Bronchial epithelial cell (primary cell): ENCODE results near the gene NECTIN4. TPM values are rescaled to one million over a fixed set of nuclear protein-coding genes. Genes with fewer than 3 reads are reported as not detected.

Experiments
- DNase-seq: peaks from one replicate; pipeline ENCODE4 v3.0.0-alpha.2; 2010; ENCODE audit warnings: low read depth
- FAIRE-seq: peaks from 2 replicates; lab custom pipeline; 2011; peaks lifted over from hg19 to GRCh38; lab: Jason Lieb, UNC
- H3K27me3 ChIP-seq: 2 replicates; pipeline ENCODE4 v1.5.1; 2011; ENCODE audit warnings: low read length; ENCODE audit not compliant: control insufficient read depth, insufficient read depth
- H3K36me3 ChIP-seq: 2 replicates; pipeline ENCODE4 v1.5.1; 2011; ENCODE audit warnings: low read length; ENCODE audit not compliant: control insufficient read depth, insufficient read depth
- H3K4me3 ChIP-seq: 2 replicates; pipeline ENCODE4 v1.5.1; 2011; ENCODE audit warnings: mild to moderate bottlenecking, low read depth, low read length, control low read depth
- CTCF ChIP-seq: IDR thresholded peaks from 2 replicates; pipeline ENCODE4 v1.5.1; 2011; ENCODE audit warnings: mild to moderate bottlenecking, moderate library complexity, low read length, control low read depth, inconsistent platforms; ENCODE audit not compliant: insufficient read depth, severe bottlenecking
- total RNA-seq: library from RNA; depleted of rRNA; stranded (reverse); fragments of >200 nt; gene quantifications from 2 replicates; pipeline ENCODE4 v1.2.1, GENCODE V29; 2014

NECTIN4 gene
- total RNA-seq, 1 donor from 2014 or later = 108 TPM

- DNase-seq (peak; percentile 40), FAIRE-seq (peak; percentile 83)
- H3K4me3 ChIP-seq = no peak overlapping the region
- H3K36me3 ChIP-seq = no peaks in the 10 kb centered on the region
- no peak for TF ChIP-seq CTCF
- no peaks in the 10 kb centered on the region for H3K27me3 ChIP-seq
Observed at GRCh38 chr1:161083748-161084596, 5.4 kb downstream of the NECTIN4 start.

DNA sequence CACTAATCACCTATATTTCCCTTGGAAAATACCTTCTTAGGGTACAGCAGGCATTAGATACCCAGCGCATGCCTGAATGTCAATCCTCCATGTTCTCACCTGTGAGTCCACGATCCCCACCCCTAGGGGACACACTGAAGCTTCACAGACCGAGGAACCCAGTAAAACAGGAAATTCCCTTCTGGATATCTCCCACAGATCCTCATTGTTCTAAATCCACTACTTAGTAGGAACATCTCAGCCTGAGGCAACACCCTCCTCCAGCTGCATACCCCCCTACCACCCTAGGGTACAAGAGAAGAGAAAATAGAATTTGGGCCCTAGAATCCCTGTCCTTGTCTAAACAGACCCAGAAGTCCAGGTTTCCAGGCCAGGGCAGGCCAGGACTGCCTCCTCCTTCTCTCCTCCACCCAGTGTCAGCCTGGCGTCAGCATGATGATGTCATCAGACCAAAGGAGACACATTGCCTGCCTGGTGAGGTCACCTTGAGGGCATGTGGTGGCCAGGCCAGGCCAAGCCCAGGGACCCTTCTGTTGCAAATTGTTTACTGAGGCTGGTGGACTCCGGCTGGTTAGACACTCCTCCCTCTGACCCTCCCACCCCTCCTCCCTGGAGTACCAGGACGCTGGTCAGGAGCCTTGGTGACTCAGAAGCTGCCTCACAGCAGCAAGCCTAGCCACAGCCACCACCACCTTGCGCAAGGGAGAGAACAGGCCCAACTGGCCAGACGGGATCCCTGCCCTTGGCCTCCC is 6.2 kb downstream of the NECTIN4 start:
- TF ChIP-seq CTCF = no peak
- Histone ChIP-seq H3K27me3 (no peaks in the 10 kb centered on the region), H3K4me3 (peak overlapping the region; percentile 9), H3K36me3 (no peaks in the 10 kb centered on the region)
- DNase-seq (peak; percentile 97), FAIRE-seq (peak; percentile 52)

DNA sequence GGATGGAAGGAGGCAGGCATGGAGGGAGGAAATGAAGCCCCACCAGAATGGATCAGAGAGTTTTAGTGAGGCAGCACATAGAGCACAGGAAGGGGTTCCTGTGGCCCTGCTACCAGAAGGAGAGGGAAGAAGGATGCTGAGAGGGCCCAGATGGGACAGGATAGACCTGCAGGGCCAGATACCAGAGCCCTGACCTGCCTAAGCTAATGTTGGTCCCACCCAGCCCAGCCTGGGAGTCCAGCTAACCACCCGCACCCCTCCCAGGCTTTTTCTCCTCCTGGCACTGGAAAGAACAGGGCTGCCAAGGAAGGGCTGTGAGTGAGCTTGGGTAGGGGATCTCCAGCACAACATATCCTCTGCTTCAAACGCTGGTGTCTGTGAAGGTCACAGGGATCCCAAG is 6.9 kb downstream of the NECTIN4 start:
- Histone ChIP-seq H3K4me3 (no peak overlapping the region), H3K36me3 (no peaks in the 10 kb centered on the region), H3K27me3 (no peaks in the 10 kb centered on the region)
- DNase-seq (peak; percentile 33), FAIRE-seq (no peak)
- TF ChIP-seq CTCF = no peak

- FAIRE-seq (no peak), DNase-seq (no peak)
- Histone ChIP-seq H3K36me3 (peaks cover 4% of the 10 kb centered on the region), H3K27me3 (no peaks in the 10 kb centered on the region), H3K4me3 (no peak overlapping the region)
- no peak for TF ChIP-seq CTCF
Observed at GRCh38 chr1:161081519-161081918, 7.8 kb downstream of the NECTIN4 start.

DNA sequence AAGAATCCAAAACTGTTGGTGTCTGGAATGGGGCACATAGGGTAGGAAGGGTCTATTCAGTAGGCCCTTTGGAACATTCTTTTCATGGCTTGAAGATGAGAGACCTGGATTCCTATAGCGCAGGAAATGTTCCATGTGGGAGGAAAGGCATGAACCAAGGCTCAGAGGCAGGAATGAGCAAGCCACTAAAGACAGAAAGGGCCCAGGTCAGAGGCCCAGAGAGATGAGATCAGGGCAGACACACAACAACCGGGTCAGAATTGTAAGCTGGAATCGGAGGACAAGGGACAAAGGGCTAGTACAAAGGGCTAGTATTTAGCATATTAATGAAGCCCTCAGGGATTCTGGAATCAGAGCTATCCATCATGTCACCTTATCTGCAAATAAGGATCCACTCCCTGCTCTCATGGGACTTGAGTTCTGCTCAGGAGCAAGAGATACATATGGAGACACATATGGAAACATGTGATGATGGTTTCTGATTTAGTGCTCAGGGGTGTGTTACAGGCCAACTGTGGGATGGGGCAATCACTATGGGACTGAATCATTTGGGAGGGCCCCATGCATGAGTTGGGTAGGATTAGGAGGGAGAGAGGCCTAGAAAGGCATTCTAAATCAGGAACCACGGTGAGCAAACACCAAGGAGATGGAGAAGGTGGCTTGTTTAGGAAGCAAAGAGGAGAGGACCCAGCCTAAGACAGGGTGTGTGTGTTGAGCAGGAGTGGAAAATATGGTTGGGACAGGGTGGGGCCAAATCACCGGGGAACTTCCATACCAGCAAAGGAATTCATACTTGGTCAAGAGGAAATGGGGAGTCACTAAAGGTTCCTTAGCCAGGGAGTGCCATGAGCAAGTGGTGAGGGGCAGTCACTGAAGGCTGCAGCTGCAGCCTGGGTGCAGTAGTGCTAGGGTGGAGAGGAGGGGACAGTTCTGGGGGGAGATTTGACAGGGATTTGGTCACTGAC is 8.6 kb downstream of the NECTIN4 start:
- Histone ChIP-seq H3K4me3 (no peak overlapping the region), H3K36me3 (peaks cover 4% of the 10 kb centered on the region), H3K27me3 (no peaks in the 10 kb centered on the region)
- DNase-seq (peak; percentile 82), FAIRE-seq (peak; percentile 79)
- no peak for TF ChIP-seq CTCF
